ENCODE data around the gene LRP5. TPM values are rescaled to one million over a fixed set of nuclear protein-coding genes. Genes with fewer than 3 reads are reported as not detected.

LRP5 gene
- total RNA-seq, 2 experiments from 2014 or later, result 10.5 to 15.3 TPM

GRCh38 chr11:68401856-68402255, 89.5 kb downstream of the LRP5 start:
- intact Hi-C loops (cut with micrococcal nuclease), result no loop called here
- Mint-ChIP-seq H3K27me3 (no peaks in the 10 kb centered on the region), H3K4me3 (no peak overlapping the region), H3K4me1 (ENCODE audit: low read depth) (no peaks in the 10 kb centered on the region), H3K9me3 (no peaks in the 10 kb centered on the region), H3K36me3 (ENCODE audit: low read depth) (peaks cover 2% of the 10 kb centered on the region), H3K27ac (no peak overlapping the region)
- no peak for DNase-seq
- ATAC-seq, result no peak
- ChIA-PET POLR2A (no interaction called here), CTCF (no interaction called here)
- TF ChIP-seq, protein P1, sequence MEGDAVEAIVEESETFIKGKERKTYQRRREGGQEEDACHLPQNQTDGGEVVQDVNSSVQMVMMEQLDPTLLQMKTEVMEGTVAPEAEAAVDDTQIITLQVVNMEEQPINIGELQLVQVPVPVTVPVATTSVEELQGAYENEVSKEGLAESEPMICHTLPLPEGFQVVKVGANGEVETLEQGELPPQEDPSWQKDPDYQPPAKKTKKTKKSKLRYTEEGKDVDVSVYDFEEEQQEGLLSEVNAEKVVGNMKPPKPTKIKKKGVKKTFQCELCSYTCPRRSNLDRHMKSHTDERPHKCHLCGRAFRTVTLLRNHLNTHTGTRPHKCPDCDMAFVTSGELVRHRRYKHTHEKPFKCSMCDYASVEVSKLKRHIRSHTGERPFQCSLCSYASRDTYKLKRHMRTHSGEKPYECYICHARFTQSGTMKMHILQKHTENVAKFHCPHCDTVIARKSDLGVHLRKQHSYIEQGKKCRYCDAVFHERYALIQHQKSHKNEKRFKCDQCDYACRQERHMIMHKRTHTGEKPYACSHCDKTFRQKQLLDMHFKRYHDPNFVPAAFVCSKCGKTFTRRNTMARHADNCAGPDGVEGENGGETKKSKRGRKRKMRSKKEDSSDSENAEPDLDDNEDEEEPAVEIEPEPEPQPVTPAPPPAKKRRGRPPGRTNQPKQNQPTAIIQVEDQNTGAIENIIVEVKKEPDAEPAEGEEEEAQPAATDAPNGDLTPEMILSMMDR (IDR thresholded peaks at IDR 0.05), result no peak

- peaks cover 2% of the 10 kb centered on the region for H3K36me3 Mint-ChIP-seq (ENCODE audit: low read depth)
- CTCF ChIA-PET, result no interaction called here
- intact Hi-C loops (cut with micrococcal nuclease), result no loop called here
- TF ChIP-seq, protein P1 (IDR thresholded peaks at IDR 0.05), result no peak
- H3K4me1 Mint-ChIP-seq (ENCODE audit: low read depth), result no peaks in the 10 kb centered on the region
- DNase-seq (no peak), ATAC-seq (no peak)
- H3K27me3 Mint-ChIP-seq, result no peaks in the 10 kb centered on the region
- H3K4me3 Mint-ChIP-seq, result no peak overlapping the region
- H3K9me3 Mint-ChIP-seq, result no peaks in the 10 kb centered on the region
- H3K27ac Mint-ChIP-seq, result no peak overlapping the region
- POLR2A ChIA-PET, result no interaction called here
Measured at GRCh38 chr11:68402355-68403031, 90.1 kb downstream of the LRP5 start.

DNA sequence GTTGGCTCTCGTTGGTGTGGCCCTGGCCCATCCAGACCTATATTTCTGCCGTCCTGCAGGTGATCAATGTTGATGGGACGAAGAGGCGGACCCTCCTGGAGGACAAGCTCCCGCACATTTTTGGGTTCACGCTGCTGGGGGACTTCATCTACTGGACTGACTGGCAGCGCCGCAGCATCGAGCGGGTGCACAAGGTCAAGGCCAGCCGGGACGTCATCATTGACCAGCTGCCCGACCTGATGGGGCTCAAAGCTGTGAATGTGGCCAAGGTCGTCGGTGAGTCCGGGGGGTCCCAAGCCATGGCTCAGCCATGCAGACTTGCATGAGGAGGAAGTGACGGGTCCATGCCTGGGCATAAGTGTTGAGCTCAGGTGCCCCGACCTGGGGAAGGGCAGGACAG, 91.0 kb downstream of the LRP5 start:
- POLR2A ChIA-PET, result no interaction called here
- H3K36me3 Mint-ChIP-seq (ENCODE audit: low read depth), result peaks cover 4% of the 10 kb centered on the region
- CTCF ChIA-PET, result no interaction called here
- intact Hi-C loops (cut with micrococcal nuclease), result no loop called here
- no peaks in the 10 kb centered on the region for H3K9me3 Mint-ChIP-seq
- H3K27me3 Mint-ChIP-seq, result no peaks in the 10 kb centered on the region
- no peak for DNase-seq
- H3K27ac Mint-ChIP-seq, result no peak overlapping the region
- H3K4me3 Mint-ChIP-seq, result no peak overlapping the region
- ATAC-seq, result no peak
- H3K4me1 Mint-ChIP-seq (ENCODE audit: low read depth), result no peaks in the 10 kb centered on the region
- TF ChIP-seq, protein P1 (IDR thresholded peaks at IDR 0.05), result no peak

DNA sequence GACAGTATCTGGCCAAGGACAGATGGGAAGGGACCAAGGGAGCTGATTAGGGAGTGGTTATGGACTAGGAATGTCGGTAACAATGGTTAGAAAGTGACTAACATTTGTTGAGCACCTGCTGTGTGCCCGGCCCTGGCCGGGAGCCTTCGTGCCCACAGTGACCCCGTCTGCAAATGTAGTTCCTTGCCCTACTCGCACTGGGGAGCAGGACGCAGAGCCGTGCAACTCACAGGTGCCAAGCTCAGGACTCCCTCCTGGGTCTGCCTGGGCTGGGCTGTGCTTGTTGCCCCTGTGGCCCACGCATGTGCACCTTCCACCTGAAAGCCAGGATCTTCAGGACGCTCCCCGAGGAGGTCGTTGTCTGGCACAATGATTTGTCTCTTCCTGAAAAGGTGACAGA, 91.4 kb downstream of the LRP5 start:
- ChIA-PET CTCF (no interaction called here), POLR2A (no interaction called here)
- no peaks in the 10 kb centered on the region for H3K4me1 Mint-ChIP-seq (ENCODE audit: low read depth)
- H3K27ac Mint-ChIP-seq, result no peak overlapping the region
- H3K9me3 Mint-ChIP-seq, result no peaks in the 10 kb centered on the region
- DNase-seq (no peak), ATAC-seq (no peak)
- no peak overlapping the region for H3K4me3 Mint-ChIP-seq
- intact Hi-C loops (cut with micrococcal nuclease), result no loop called here
- no peaks in the 10 kb centered on the region for H3K27me3 Mint-ChIP-seq
- peaks cover 4% of the 10 kb centered on the region for H3K36me3 Mint-ChIP-seq (ENCODE audit: low read depth)
- TF ChIP-seq, protein P1 (IDR thresholded peaks at IDR 0.05), result no peak

DNA sequence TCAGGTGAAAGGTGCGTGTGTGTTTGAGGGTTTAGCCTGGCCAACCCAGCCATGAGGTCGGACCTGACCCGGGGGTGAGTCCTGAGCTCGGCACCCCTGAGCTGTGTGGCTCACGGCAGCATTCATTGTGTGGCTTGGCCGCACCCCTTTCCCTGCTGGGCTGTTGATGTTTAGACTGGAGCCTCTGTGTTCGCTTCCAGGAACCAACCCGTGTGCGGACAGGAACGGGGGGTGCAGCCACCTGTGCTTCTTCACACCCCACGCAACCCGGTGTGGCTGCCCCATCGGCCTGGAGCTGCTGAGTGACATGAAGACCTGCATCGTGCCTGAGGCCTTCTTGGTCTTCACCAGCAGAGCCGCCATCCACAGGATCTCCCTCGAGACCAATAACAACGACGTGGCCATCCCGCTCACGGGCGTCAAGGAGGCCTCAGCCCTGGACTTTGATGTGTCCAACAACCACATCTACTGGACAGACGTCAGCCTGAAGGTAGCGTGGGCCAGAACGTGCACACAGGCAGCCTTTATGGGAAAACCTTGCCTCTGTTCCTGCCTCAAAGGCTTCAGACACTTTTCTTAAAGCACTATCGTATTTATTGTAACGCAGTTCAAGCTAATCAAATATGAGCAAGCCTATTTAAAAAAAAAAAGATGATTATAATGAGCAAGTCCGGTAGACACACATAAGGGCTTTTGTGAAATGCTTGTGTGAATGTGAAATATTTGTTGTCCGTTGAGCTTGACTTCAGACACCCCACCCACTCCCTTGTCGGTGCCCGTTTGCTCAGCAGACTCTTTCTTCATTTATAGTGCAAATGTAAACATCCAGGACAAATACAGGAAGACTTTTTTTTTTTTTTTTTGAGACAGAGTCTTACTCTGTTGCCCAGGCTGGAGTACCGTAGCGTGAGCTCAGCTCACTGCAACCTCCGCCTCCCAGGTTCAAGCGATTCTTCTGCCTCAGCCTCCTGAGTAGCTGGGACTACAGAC, 94.2 kb downstream of the LRP5 start:
- Mint-ChIP-seq H3K27me3 (no peaks in the 10 kb centered on the region), H3K4me1 (ENCODE audit: low read depth) (no peaks in the 10 kb centered on the region), H3K27ac (no peak overlapping the region), H3K36me3 (ENCODE audit: low read depth) (peaks cover 4% of the 10 kb centered on the region), H3K9me3 (no peaks in the 10 kb centered on the region), H3K4me3 (no peak overlapping the region)
- ChIA-PET CTCF (no interaction called here), POLR2A (interaction anchor here (0.6 kb wide), 1 partner anchor 183 kb away, joined by 3 read pairs; no protein-coding TSS in a partner anchor)
- TF ChIP-seq, protein P1 (IDR thresholded peaks at IDR 0.05), result no peak
- intact Hi-C loops (cut with micrococcal nuclease), result no loop called here
- DNase-seq (no peak), ATAC-seq (no peak)
